Measurements from ENCODE around the gene GSN.

The GSN gene

DNA sequence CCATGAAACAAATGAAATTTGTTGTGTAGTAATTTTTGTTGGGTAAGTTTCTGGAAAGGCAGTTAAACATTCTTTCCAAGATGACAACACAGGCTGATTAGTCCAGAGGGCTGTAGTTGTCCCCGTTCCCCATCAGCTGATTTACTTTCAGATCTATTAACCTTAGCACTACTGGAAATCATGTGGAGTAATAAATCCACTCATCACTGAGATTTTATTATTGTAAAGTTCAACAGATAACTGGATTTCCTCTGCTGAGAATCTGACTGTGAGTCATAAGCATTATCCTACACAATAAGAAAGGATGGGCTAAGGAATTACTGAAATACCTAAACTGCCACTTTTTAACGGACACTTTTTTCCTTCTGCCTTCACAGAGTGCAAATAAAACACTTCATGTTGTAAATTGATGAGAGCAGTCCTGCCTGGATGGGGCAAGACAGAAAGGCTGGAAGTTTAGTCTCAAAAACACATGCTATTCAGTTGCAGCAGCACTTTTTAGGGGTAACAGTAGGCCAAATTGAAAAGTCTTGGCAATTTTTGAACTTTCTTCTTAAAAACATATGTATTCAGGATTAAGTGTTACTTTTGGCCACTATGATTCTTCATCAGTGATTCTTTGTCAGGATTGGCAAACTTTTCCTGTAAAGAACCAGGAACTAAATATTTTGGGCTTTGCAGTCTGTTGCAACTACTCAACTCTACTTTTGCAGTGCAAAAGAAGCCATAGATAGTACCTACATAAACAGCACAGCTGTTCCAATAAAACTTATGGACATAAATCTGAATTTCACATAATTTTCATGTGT, 95.1 kb downstream of the GSN start:
- Histone ChIP-seq H3K9ac (ENCODE audit: low read depth, low read length, poor library complexity, severe bottlenecking) (no peak overlapping the region), H3K36me3 (ENCODE audit: insufficient read depth, low read length) (no peaks in the 10 kb centered on the region), H3K27me3 (ENCODE audit: insufficient read depth, low read length, poor library complexity, severe bottlenecking) (no peaks in the 10 kb centered on the region), H3K4me2 (ENCODE audit: low read depth, low read length, poor library complexity, severe bottlenecking) (no peak overlapping the region), H3F3A (ENCODE audit: low read depth) (0 out of 2 replicates have a peak, but pooled peaks cover 5% of the 10 kb centered on the region), H3K9me2 (replicated peaks; ENCODE audit: low read depth, low read length) (no peaks in the 10 kb centered on the region), H4K20me1 (ENCODE audit: insufficient read depth, low read length, poor library complexity, severe bottlenecking) (no peaks in the 10 kb centered on the region), H3K9me3 (ENCODE audit: insufficient read depth, low read depth, low read length) (no peaks in the 10 kb centered on the region), H3K4me1 (ENCODE audit: insufficient read depth, low read length, poor library complexity, severe bottlenecking) (peaks cover 26% of the 10 kb centered on the region), H3K4me3 (ENCODE audit: low read length, poor library complexity, severe bottlenecking) (no peak overlapping the region), H3K79me2 (ENCODE audit: insufficient read depth, low read length) (no peaks in the 10 kb centered on the region), H2AFZ (ENCODE audit: low read length) (no peak overlapping the region)
- TF ChIP-seq, protein P1, sequence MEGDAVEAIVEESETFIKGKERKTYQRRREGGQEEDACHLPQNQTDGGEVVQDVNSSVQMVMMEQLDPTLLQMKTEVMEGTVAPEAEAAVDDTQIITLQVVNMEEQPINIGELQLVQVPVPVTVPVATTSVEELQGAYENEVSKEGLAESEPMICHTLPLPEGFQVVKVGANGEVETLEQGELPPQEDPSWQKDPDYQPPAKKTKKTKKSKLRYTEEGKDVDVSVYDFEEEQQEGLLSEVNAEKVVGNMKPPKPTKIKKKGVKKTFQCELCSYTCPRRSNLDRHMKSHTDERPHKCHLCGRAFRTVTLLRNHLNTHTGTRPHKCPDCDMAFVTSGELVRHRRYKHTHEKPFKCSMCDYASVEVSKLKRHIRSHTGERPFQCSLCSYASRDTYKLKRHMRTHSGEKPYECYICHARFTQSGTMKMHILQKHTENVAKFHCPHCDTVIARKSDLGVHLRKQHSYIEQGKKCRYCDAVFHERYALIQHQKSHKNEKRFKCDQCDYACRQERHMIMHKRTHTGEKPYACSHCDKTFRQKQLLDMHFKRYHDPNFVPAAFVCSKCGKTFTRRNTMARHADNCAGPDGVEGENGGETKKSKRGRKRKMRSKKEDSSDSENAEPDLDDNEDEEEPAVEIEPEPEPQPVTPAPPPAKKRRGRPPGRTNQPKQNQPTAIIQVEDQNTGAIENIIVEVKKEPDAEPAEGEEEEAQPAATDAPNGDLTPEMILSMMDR (conservative IDR thresholded peaks at IDR 0.05; ENCODE audit: low read length): no peak
- TF ChIP-seq EZH2phosphoT487 (IDR thresholded peaks at IDR 0.05; ENCODE audit: borderline replicate concordance): no peak

DNA sequence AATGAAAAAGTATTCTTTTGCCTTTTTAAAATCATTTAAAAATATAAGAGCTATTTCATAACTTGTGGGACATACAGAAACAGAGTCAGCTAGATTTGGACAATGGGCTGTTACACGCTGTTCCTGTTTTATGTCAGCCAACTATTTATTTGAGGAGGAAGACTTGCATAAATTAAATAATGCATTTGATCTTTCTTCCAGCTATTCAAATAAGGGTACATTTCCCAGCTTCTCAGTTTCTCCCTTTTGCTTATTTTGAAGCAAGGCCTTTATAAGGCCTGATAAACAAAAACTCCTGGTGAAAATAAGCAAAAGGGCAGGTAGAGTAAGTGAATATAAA, 95.6 kb downstream of the GSN start:
- Histone ChIP-seq H3K9me2 (replicated peaks; ENCODE audit: low read depth, low read length) (no peaks in the 10 kb centered on the region), H3K4me1 (ENCODE audit: insufficient read depth, low read length, poor library complexity, severe bottlenecking) (peaks cover 24% of the 10 kb centered on the region), H3K79me2 (ENCODE audit: insufficient read depth, low read length) (no peaks in the 10 kb centered on the region), H2AFZ (ENCODE audit: low read length) (no peak overlapping the region), H3K36me3 (ENCODE audit: insufficient read depth, low read length) (no peaks in the 10 kb centered on the region), H3K9ac (ENCODE audit: low read depth, low read length, poor library complexity, severe bottlenecking) (no peak overlapping the region), H3K27me3 (ENCODE audit: insufficient read depth, low read length, poor library complexity, severe bottlenecking) (no peaks in the 10 kb centered on the region), H3K4me3 (ENCODE audit: low read length, poor library complexity, severe bottlenecking) (no peak overlapping the region), H3K4me2 (ENCODE audit: low read depth, low read length, poor library complexity, severe bottlenecking) (no peak overlapping the region), H3K9me3 (ENCODE audit: insufficient read depth, low read depth, low read length) (no peaks in the 10 kb centered on the region), H3F3A (ENCODE audit: low read depth) (0 out of 2 replicates have a peak, but pooled peaks cover 5% of the 10 kb centered on the region), H4K20me1 (ENCODE audit: insufficient read depth, low read length, poor library complexity, severe bottlenecking) (no peaks in the 10 kb centered on the region)
- TF ChIP-seq EZH2phosphoT487 (IDR thresholded peaks at IDR 0.05; ENCODE audit: borderline replicate concordance): no peak
- TF ChIP-seq, protein P1 (conservative IDR thresholded peaks at IDR 0.05; ENCODE audit: low read length): no peak

- 0 out of 2 replicates have a peak, but pooled peaks cover 5% of the 10 kb centered on the region for H3F3A ChIP-seq (ENCODE audit: low read depth)
- H3K4me3 ChIP-seq (ENCODE audit: low read length, poor library complexity, severe bottlenecking): no peak overlapping the region
- H3K9me2 ChIP-seq (replicated peaks; ENCODE audit: low read depth, low read length): no peaks in the 10 kb centered on the region
- no peaks in the 10 kb centered on the region for H4K20me1 ChIP-seq (ENCODE audit: insufficient read depth, low read length, poor library complexity, severe bottlenecking)
- no peaks in the 10 kb centered on the region for H3K27me3 ChIP-seq (ENCODE audit: insufficient read depth, low read length, poor library complexity, severe bottlenecking)
- H3K9me3 ChIP-seq (ENCODE audit: insufficient read depth, low read depth, low read length): no peaks in the 10 kb centered on the region
- H3K4me2 ChIP-seq (ENCODE audit: low read depth, low read length, poor library complexity, severe bottlenecking): no peak overlapping the region
- H3K9ac ChIP-seq (ENCODE audit: low read depth, low read length, poor library complexity, severe bottlenecking): no peak overlapping the region
- H3K79me2 ChIP-seq (ENCODE audit: insufficient read depth, low read length): no peaks in the 10 kb centered on the region
- H3K36me3 ChIP-seq (ENCODE audit: insufficient read depth, low read length): no peaks in the 10 kb centered on the region
- TF ChIP-seq, protein P1 (conservative IDR thresholded peaks at IDR 0.05; ENCODE audit: low read length): no peak
- TF ChIP-seq EZH2phosphoT487 (IDR thresholded peaks at IDR 0.05; ENCODE audit: borderline replicate concordance): no peak
- no peak overlapping the region for H2AFZ ChIP-seq (ENCODE audit: low read length)
- H3K4me1 ChIP-seq (ENCODE audit: insufficient read depth, low read length, poor library complexity, severe bottlenecking): peaks cover 20% of the 10 kb centered on the region
Measured at GRCh38 chr9:121364077-121364476, 96.1 kb downstream of the GSN start.
